Peyer's patch (tissue), 4 donors: ENCODE data around the gene OS9.

Source experiments
- POLR2A ChIP-seq, 2 donors: fragments of 450-650 bp; IDR thresholded peaks; one replicate each; pipeline ENCODE4 v1.5.1; 2017; ENCODE audit warnings: antibody characterized with exemption in 2 of 2, mild to moderate bottlenecking in 2 of 2, moderate library complexity in 2 of 2
- TF ChIP-seq, protein P1 (sequence below), 6 experiments: fragments of 450-650 bp in 4 of 6; fragments of 200-600 bp in 2 of 6; sonication (generic) in 1 of 6; IDR thresholded peaks; one replicate each; pipeline ENCODE4 v1.5.1; 2017 to 2019; ENCODE audit warnings: antibody characterized with exemption in 6 of 6, mild to moderate bottlenecking in 3 of 6, moderate library complexity in 1 of 6

DNA sequence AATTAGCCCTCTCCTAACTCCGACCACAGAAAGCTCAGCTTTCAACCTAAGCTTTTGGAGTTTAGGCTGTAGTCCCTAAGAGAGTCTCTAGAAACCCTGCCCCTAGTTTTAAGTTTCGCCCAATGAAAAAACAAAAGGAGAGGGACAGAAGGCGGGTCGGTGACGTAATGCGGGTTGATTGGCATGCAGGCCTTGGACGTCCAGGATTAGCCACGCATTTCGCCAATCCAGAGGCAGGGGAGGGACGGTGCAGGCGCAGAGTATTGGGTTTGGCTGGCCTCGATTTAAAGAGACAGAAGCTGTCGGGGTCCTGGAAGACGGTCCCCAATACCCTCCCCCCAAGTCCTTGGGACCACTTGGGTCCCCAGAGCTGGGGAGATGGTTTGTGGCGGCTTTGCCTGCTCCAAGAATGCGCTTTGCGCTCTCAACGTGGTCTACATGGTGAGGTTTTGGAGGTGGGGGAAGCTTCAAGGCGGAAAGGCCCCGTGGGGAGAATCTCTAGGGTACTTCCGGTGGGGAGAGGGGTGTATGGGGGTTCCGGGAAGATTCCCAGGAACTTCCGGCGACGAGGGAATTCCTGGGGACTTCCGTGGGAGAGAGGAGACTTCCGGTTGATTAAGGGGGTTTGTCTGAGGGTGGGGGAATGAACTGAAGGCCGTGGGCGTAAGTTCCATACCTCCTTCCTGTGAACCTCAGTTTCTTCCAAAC is 51.0 kb downstream of the OS9 start, which contains the start of gene TSPAN31:
- TF ChIP-seq, protein P1, sequence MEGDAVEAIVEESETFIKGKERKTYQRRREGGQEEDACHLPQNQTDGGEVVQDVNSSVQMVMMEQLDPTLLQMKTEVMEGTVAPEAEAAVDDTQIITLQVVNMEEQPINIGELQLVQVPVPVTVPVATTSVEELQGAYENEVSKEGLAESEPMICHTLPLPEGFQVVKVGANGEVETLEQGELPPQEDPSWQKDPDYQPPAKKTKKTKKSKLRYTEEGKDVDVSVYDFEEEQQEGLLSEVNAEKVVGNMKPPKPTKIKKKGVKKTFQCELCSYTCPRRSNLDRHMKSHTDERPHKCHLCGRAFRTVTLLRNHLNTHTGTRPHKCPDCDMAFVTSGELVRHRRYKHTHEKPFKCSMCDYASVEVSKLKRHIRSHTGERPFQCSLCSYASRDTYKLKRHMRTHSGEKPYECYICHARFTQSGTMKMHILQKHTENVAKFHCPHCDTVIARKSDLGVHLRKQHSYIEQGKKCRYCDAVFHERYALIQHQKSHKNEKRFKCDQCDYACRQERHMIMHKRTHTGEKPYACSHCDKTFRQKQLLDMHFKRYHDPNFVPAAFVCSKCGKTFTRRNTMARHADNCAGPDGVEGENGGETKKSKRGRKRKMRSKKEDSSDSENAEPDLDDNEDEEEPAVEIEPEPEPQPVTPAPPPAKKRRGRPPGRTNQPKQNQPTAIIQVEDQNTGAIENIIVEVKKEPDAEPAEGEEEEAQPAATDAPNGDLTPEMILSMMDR (IDR thresholded peaks at IDR 0.05) = peak in 2 of 6 experiments; percentile 19 to 34
- peak; percentile 39 to 58 for TF ChIP-seq POLR2A (IDR thresholded peaks at IDR 0.05)
